IPS-18c (cell line): ENCODE data around the gene ATP9A.
"Not testable (repeated sequence)": the region's sequence is repeated elsewhere in the genome, so short reads cannot be mapped to it uniquely, and the experiment has no call there.

Experiments used
- H3K4me3 ChIP-seq: 2 replicates; pipeline ENCODE4 v1.7.0; 2013; ENCODE audit warnings: low read depth, mild to moderate bottlenecking, low read length, moderate library complexity; ENCODE audit not compliant: insufficient read depth
- H3K9me3 ChIP-seq: one replicate; pipeline ENCODE4 v1.6.1; 2013; ENCODE audit warnings: mild to moderate bottlenecking, low read length, moderate library complexity; ENCODE audit not compliant: control insufficient read depth, insufficient read depth

Gene ATP9A

DNA sequence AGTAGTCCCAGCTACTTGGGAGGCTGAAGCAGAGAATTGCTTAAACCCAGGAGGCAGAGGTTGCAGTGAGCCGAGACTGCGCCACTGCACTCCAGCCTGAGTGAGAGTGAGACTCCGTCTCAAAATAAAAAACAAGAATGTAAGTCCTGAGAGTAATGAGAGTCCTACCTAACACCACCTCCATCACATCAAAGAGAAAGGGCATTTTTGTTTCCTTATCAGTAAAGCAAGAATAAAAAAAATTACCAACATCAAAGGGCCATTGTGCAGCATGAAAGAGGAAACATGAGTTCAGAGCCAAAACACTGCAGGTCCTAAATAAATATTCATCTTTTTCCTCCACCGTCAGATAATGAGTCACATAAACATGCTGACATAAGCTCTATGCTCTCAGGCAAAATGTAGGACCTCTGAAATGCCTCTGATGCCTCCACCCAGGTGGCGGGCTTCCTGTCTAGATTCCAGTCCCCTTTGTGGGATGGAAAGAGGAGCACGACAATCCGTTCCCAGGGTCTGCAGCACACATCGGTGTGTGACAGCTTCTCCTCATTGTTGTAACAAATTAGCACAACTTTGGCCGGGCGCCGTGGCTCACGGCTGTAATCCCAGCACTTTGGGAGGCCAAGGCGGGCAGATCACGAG, 7.2 kb downstream of the ATP9A start:
- no peak overlapping the region for H3K4me3 ChIP-seq

DNA sequence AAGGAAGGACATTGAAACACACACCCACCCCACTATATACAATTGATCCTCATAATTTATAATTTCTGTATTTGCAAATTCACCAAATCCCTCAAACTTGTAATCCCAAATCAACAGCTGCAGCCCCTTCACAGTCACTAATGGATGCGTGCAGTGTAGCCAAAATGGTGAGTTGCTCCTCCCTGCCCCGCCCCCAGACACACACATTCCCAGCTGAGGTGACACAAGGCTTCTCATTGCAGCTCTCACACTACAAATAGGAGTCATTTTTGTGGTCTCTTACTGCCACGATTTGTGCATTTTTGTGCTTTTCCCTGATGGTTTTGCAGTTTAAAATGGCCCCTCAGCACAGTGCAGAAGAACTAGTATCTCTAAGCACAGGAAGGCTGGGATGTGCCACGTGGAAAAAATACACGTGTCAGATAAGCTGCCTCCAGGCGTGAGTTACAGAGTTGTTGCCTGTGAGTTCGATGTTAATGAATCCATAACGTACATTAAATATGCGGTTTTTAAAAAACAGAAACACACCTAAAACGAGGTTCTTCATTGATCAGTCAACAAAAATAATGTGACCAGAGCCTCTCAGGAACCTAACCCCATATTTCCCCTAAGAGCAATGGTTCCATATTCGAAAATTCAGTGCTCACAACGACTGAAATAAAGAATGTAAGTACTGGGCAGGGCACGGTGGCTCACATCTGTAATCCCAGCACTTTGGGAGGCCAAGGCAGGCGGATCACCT, 8.2 kb downstream of the ATP9A start:
- Histone ChIP-seq H3K4me3 (no peak overlapping the region), H3K9me3 (no peaks in the 10 kb centered on the region)

More for the DNA sequence above, 7.2 kb downstream of the ATP9A start:
- H3K9me3 ChIP-seq, result no peaks in the 10 kb centered on the region

DNA sequence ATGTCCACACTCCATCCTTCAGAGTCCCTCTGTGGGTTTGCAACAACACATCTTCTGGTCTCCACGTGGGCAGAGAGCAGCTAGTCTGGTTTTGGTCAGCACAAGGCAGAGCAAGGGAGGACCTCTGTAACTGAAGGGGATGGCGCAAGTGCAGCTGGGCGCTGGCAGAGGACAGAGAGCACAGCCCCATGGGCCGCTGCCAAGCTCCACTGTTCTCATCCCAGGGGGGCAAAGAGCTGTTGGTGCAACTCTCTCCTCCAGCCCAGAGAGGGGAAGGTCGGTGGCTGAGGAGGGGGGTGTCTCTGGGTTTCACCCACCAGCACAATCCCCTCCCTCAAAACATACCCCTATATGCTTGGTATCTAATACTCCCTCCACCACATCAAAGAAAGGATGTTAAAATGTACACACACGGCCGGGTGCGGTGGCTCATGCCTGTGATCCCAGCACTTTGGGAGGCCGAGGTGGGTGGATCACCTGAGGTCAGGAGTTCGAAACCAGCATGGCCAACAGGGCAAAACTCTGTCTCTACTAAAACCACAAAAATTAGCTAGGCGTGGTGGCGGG, 9.1 kb downstream of the ATP9A start:
- H3K9me3 ChIP-seq, result no peaks in the 10 kb centered on the region
- no peak overlapping the region for H3K4me3 ChIP-seq

DNA sequence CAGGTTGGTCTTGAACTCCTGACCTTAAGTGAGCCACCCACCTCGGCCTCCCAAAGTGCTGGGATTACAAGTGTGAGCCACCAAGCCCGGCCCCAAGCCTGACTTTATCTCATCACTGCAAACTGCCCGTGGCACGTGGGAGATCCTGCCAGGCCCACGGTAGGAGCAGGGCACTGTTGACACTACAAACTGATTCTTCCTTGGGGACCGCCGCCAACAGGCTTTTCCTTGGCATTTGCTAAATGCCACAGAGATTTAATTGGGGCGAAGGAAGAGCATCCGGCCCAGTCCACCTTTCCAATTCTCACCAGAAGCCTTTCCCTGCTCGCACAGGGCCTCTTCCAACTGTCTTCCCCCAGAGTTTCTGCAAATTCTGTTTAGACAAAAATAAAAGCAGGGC, 11.0 kb downstream of the ATP9A start:
- Histone ChIP-seq H3K9me3 (no peaks in the 10 kb centered on the region), H3K4me3 (no peak overlapping the region)

DNA sequence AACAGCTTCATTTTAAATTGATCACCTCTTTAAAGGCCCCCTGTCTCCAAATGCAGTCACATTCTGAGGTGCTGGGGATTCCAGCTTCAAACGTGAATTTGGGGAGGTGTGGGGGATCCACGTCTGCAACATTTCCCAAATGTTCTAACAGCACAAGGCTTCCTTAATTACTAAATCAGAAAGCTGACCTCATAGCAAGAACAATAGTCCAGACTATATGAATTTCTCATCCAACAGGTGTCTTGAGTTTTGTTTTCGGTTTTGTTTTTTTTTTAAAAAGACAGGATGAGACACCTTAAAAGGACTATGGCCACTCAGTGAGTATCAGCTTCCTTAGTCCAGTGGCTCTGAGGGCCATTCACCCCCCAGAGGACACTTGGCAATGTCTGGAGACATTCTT, 11.5 kb downstream of the ATP9A start:
- no peak overlapping the region for H3K4me3 ChIP-seq

DNA sequence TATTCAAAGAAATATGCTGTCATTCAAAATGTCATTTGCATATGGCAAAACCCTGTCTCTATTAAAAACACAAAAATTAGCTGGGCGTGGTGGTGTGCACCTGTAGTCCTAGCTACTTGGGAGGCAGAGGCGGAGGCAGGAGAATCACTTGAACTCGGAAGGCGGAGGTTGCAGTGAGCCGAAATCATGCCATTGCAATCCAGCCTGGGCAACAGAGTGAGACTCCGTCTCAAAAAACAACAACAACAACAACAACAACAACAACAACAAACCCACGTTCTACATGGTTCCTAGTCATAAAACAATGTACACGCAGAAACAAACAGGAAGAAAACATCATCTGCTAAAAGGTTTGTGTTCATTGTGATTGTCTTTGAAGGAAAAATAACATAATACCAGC, 15.0 kb downstream of the ATP9A start:
- not testable (repeated sequence) for H3K9me3 ChIP-seq, H3K4me3 ChIP-seq

More for the DNA sequence above, 11.5 kb downstream of the ATP9A start:
- no peaks in the 10 kb centered on the region for H3K9me3 ChIP-seq

DNA sequence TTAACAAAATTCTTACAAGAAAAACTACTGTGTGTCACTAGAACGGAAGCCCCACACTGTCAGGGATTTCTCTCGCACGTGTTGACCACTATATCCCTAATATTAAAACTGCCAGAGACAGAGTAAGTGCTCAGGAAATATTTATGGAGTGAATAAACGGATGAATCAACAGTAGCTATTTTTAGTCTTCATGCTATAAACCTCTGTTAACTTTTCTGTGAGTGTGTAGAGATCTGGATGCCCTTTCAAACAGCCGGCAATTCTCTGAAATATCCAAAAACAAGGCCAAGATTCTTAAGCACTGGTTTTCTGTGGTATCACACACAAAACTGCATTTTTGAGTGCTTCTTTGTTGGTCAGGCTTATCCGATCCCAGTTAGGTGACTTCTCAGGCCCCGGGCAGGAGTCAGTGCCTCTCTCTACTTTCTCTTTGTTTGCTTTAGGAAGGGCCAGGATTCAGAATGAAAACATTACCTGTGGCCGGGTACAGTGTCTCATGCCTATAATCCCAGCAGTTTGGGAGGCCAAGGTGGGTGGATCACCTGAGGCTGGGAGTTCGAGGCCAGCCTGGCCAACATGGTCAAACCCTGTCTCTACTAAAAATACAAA, 15.7 kb downstream of the ATP9A start:
- Histone ChIP-seq H3K4me3 (no peak overlapping the region), H3K9me3 (no peaks in the 10 kb centered on the region)

DNA sequence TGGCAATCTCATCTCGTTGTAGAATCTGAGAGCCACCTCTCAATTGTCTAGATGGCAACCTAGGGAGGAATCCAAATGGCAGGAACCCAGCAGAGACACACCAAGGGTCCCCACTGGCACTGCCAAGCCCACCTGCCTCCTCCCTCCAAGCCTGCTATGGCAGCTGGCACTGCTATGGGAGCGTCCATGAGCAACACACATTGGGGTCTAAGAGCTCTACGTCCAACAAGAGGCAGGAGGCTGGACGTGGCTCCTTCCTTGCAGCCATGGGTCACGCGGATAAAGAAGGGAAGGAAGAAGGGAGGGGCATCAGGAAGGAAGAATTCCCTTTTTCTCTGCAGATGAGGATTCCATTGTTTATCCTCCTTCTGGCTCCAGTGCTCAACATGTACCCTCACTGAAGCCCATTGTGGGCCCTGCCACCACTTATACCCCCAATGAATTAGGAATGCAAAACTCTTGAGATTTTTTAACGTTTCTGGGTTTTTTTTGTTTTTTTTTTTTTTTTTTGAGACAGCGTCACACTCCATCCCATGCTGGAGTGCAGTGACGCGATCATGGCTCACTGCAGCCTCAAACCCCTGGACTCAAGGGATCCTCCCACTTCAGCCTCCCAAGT, 17.3 kb downstream of the ATP9A start:
- Histone ChIP-seq H3K9me3 (no peaks in the 10 kb centered on the region), H3K4me3 (no peak overlapping the region)

DNA sequence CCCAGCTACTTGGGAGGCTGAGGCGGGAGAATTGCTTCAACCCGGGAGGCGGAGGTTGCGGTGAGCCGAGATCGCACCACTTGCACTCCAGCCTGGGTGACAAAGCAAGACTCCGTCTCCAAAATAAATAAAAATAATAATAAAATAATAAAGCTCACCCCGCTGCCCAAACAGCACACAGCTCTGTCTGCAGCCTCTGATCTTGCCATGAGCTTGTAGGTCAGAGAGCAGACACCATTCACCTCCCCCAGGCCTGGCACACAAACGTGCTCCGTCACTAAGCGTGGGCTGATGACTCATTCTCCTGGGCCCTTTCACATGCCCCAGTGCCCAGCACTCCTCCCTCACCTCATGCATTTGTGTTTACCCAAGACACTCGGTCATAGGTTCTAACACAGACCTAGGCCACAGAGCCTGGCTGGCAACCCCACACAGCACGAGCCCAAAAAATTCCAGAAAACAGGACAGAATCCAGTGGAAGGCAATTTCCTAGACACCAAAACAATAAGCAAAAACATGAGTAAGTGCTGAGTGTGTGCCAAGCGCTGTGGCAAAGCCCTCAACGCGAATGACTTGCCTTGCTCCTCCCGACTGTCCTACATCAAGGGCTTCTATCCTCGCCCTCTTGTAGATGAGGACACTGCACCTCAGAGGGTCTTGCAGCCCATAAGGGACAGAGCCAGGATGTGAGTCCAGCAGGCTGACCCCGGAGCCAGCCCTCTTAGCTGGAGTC, 18.0 kb downstream of the ATP9A start:
- H3K9me3 ChIP-seq, result no peaks in the 10 kb centered on the region
- H3K4me3 ChIP-seq, result no peak overlapping the region

DNA sequence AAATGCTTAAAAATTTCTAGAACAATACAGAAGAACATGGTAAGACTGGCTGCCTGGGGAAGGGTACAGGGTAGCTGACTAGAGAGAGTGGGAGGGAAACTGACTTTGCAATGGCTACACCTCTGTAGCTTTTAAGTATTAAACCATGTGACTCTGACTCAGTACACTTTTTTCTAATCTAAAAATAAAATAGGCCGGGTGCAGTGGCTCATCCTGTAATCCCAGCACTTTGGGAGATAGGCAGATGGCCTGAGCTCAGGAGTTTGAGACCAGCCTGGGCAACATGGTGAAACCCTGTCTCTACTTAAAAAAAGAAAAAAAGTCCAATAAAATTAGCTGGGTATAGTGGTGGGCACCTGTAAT, 18.5 kb downstream of the ATP9A start:
- Histone ChIP-seq H3K4me3 (no peak overlapping the region), H3K9me3 (no peaks in the 10 kb centered on the region)

DNA sequence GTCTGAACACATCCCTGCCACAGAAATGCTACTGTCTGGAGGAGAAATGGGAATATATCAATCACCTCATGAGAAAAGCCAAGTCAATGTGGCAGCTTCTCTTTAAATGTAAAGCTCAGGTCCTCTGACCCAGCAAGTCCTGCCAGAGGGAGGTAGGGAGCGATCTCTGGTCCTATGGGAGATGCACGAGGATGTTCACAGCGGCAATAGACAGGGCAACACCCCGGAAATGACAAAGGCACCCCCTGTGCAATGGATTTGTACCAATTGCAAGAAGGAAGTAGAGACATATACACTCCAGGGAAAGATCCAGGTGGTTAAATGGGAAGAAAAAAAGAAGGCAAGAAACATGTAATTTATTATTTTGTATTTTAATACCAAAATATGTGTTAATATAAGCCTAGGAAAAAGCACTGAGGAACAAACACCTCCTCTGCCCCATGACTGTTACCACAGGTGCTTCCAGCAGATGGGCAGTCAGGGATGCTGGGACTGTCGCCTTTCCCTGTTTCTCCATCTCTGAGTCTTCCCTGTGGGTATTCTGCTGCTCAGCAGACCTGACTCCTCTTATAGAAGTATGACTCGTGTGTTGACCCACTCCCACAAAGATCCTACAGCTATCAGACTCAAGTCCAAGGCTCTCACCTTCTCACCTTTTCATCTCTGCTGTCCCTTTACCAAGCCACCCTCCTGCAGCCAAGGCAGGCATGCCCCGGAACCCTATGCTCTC, 20.8 kb downstream of the ATP9A start:
- H3K9me3 ChIP-seq, result no peaks in the 10 kb centered on the region
- H3K4me3 ChIP-seq, result no peak overlapping the region

DNA sequence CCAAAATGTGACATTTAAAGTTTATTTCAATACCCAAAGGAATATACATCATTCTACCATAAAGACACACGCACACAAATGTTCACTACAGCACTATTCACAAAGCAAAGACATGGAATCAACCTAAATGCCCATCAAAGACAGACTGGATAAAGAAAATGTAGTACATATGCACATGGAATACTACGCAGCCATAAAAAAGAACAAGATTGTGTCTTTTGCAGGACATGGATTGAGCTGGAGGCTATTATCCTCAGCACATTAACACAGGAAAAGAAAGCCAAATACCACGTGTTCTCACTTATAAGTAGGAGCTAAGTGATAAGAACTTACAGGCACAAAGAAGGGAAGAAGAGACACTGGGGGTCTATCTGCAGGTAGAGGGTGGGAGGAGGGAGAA, 22.4 kb downstream of the ATP9A start:
- H3K9me3 ChIP-seq, result no peaks in the 10 kb centered on the region
- no peak overlapping the region for H3K4me3 ChIP-seq

DNA sequence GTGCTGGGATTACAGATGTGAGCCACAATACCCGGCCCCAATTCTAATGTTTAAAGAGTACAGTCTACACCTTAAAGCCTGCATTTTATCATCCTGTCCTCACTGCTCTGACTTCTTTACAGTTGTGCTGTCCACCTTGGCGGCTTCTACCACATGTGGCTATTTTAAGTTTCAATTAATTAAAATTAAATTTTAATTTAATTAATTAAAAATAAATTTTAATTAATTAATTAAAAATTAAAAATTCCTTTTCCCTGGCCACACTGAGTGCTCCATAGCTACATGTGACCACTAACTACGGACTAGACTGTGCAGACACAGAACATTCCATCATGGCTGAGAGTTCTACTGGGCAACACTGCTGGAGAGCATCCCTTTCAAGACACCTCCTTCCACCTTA, 27.4 kb downstream of the ATP9A start:
- H3K4me3 ChIP-seq, result no peak overlapping the region
- H3K9me3 ChIP-seq, result no peaks in the 10 kb centered on the region

DNA sequence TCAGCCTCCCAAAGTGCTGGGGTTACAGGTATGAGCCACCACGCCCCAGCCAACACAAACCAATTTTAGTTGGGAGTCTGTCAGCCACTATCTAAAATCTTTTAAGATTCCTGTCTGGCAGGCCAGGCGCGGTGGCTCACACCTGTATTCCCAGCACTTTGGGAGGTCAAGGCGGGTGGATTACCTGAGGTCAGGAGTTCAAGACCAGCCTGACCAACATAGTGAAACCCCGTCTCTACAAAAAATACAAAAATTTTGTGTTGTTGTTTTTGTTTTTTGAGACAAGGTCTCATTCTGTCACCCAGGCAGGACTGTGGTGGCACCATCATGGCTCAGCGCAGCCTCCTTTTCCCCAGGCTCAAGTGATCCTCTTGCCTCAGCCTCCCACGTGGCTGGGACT, 27.9 kb downstream of the ATP9A start:
- not testable (repeated sequence) for H3K9me3 ChIP-seq, H3K4me3 ChIP-seq

DNA sequence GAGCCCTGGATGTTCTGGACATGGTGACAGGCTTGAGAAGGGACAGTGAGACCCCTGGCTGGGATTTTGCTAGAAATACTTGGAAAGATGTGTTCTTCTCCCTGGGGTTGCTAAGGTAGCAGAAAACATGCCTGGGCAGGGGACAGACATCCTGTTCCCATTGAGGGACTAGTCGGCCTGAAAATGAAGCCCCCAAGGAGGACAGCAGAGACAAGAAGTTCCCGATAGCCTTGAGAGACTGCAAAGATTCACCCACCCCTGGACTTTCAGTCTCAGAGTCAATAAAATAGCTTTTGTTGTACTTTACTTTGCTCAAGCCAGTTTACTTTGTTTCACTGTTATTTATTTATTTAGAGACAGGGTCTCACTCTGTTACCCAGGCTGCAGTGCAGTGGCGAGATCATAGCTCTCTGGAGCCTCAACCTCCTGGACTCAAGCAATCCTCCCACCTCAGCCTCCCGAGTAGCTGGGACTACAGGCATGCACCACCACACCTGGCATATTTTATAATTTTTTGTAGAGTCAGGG, 28.4 kb downstream of the ATP9A start:
- Histone ChIP-seq H3K9me3 (no peaks in the 10 kb centered on the region), H3K4me3 (no peak overlapping the region)

DNA sequence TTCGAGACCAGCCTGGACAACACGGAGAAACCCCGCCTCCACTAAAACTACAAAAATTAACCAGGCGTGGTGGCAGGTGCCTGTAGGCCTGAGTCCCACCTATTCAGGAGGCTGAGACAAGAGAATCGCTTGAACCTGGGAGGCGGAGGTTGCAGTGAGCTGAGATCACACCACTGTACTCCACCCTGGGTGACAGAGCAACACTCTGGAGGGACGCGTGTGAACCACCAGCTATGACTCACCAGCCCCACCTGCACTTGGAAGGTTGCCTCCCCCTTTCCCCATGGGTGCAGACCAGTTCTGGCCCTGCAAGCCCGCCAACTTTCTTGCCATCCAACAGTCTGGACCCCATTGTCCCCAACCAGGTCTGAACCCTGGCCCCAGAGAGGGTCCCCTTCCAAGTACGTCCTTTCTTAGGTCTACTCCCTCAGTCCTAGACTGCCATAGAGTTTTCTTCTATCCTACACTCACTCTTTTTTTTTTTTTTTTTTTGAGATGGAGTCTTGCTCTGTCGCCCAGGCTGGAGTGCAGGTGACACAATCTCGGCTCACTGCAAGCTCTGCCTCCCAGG, 29.2 kb downstream of the ATP9A start:
- Histone ChIP-seq H3K4me3 (no peak overlapping the region), H3K9me3 (no peaks in the 10 kb centered on the region)
